NT2/D1 (cell line): ENCODE results near the gene ACCSL.

Experiments
- YY1 ChIP-seq: IDR thresholded peaks from 2 replicates; pipeline ENCODE4 v1.6.1; 2011; ENCODE audit not compliant: insufficient read length, insufficient read depth
- ZNF274 ChIP-seq: IDR thresholded peaks from 2 replicates; pipeline ENCODE4 v1.6.1; 2011; ENCODE audit warnings: mild to moderate bottlenecking, low read depth, low read length

DNA sequence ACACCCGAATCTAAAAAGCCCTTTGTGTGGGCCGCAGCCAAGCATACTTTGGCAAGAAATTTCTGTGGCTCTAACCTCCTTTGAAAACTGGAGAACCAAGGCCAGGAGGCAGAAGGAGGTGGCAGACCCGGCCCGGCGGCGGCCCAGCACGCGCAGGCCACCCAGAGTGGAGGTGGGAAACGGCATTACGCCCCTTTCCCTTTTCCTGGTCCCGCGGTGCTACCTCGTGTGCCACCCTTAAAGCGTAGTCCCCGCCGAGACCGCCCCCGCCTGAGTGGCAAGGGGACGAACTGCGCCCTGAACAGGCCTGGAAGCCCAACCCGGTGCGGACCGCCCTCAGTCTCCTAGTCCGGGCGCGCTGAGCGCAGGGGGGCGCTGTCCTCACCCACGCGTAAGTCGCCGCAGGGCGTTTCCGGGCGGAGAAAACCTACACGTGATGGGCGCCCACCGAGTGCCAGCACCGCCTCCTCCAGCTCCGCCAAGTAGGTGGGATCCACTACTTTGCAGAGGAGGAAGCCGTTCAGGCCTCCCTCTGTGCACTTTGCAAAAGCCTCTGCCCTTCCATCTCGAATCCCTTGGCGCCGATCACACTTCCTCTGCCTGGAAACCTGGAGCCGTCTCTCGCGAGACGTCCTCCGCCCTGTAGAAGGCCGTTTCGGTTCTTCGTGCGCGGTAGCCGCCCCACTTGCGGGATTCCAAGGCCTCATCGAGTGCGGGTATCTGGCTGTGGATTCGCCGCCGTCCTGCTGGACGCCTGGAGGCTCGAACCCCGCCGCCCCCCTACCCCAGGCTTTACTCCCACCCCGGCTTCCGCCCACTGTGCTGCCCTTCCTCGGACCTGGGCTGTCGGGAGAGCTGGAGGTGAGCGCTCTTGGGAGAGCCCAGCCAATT, 18.3 kb downstream of the ACCSL start, which contains the start of gene ACCS:
- TF ChIP-seq YY1 (no peak), ZNF274 (no peak)
